GM23338 (cell line): ENCODE measurements around the gene CHCHD6. TPM values are rescaled to one million over a fixed set of nuclear protein-coding genes. Genes with fewer than 3 reads are reported as not detected.

ENCODE experiments used
- ATAC-seq: fragments of 200-7000 bp; cut with Tn5 transposase; 3 replicates; pipeline ENCODE4 v1.9.1; 2020
- DNase-seq: peaks from one replicate; pipeline ENCODE4 v3.0.0-alpha.2; 2015; ENCODE audit warnings: low spot score
- H2AFZ ChIP-seq: fragments of 200-600 bp; sonication (generic); 2 replicates; pipeline ENCODE4 v1.8.0; 2016; ENCODE audit warnings: antibody characterized with exemption, mild to moderate bottlenecking, moderate library complexity
- H3F3A ChIP-seq: fragments of 200-600 bp; sonication (generic); replicated peaks from 2 replicates; pipeline ENCODE4 v1.8.0; 2017; ENCODE audit warnings: antibody characterized with exemption, mixed run types, low read depth
- H3K27ac ChIP-seq: fragments of 200-600 bp; sonication (generic); 2 replicates; pipeline ENCODE4 v1.6.1; 2016; ENCODE audit warnings: low read depth
- H3K27me3 ChIP-seq: fragments of 200-600 bp; sonication (generic); 2 replicates; pipeline ENCODE4 v1.8.0; 2016; ENCODE audit warnings: mild to moderate bottlenecking, mixed run types, moderate library complexity; ENCODE audit not compliant: insufficient read depth
- H3K36me3 ChIP-seq: fragments of 200-600 bp; sonication (generic); 2 replicates; pipeline ENCODE4 v1.8.0; 2016; ENCODE audit warnings: mild to moderate bottlenecking; ENCODE audit not compliant: insufficient read depth
- H3K4me1 ChIP-seq: fragments of 200-600 bp; sonication (generic); 2 replicates; pipeline ENCODE4 v1.8.0; 2016; ENCODE audit warnings: mild to moderate bottlenecking, moderate library complexity; ENCODE audit not compliant: insufficient read depth
- H3K4me2 ChIP-seq: fragments of 200-600 bp; sonication (generic); 2 replicates; pipeline ENCODE4 v1.7.1; 2017; ENCODE audit warnings: mixed run types
- H3K4me3 ChIP-seq: fragments of 200-600 bp; sonication (generic); 2 replicates; pipeline ENCODE4 v1.6.1; 2016; ENCODE audit warnings: mixed run types
- H3K79me2 ChIP-seq: fragments of 200-600 bp; sonication (generic); replicated peaks from 2 replicates; pipeline ENCODE4 v1.8.0; 2017; ENCODE audit warnings: mild to moderate bottlenecking; ENCODE audit not compliant: insufficient read depth
- H3K9me2 ChIP-seq: fragments of 200-600 bp; sonication (generic); 2 replicates; pipeline ENCODE4 v1.8.0; 2017; ENCODE audit not compliant: insufficient read depth
- H4K20me1 ChIP-seq: fragments of 200-600 bp; sonication (generic); replicated peaks from 2 replicates; pipeline ENCODE4 v1.8.0; 2017; ENCODE audit warnings: mild to moderate bottlenecking; ENCODE audit not compliant: insufficient read depth
- H3K27ac Mint-ChIP-seq: 2 replicates; pipeline ENCODE4 v1.8.0; 2020; ENCODE audit warnings: inconsistent platforms, mild to moderate bottlenecking, moderate library complexity, mixed read lengths
- H3K27me3 Mint-ChIP-seq: 3 replicates; pipeline ENCODE4 v1.8.0; 2022; ENCODE audit warnings: low read depth, mild to moderate bottlenecking, moderate library complexity, mixed read lengths, inconsistent platforms; ENCODE audit not compliant: insufficient read depth, poor library complexity
- H3K36me3 Mint-ChIP-seq: 3 replicates; pipeline ENCODE4 v1.8.0; 2021; ENCODE audit warnings: low read depth, mild to moderate bottlenecking, inconsistent platforms, moderate library complexity, mixed read lengths
- H3K4me1 Mint-ChIP-seq: 3 replicates; pipeline ENCODE4 v1.8.0; 2020; ENCODE audit warnings: mild to moderate bottlenecking, inconsistent platforms, mixed read lengths
- H3K4me3 Mint-ChIP-seq: 3 replicates; pipeline ENCODE4 v1.8.0; 2021; ENCODE audit warnings: moderate library complexity, mild to moderate bottlenecking, inconsistent platforms, mixed read lengths
- H3K9me3 Mint-ChIP-seq: 3 replicates; pipeline ENCODE4 v1.8.0; 2020; ENCODE audit warnings: moderate library complexity, mild to moderate bottlenecking, inconsistent platforms, mixed read lengths
- CREB1 ChIP-seq: fragments of 250-450 bp; sonication (Bioruptor Pico); IDR thresholded peaks from 2 replicates; pipeline ENCODE4 v1.5.0; 2020; ENCODE audit warnings: low read depth, mild to moderate bottlenecking, moderate library complexity
- CTCF ChIP-seq, 2 experiments: fragments of 200-600 bp in 1 of 2; sonication (generic) in 1 of 2; conservative IDR thresholded peaks; 2 replicates each; pipeline versions ENCODE4 v1.5.1 to v1.6.1; 2016 to 2017; ENCODE audit warnings: antibody characterized with exemption in 2 of 2, low read depth in 2 of 2, mild to moderate bottlenecking in 2 of 2, moderate library complexity in 1 of 2
- ETS1 ChIP-seq: IDR thresholded peaks from 2 replicates; pipeline ENCODE4 v1.6.1; 2016; ENCODE audit warnings: antibody characterized with exemption
- EZH2 ChIP-seq: fragments of 200-600 bp; sonication (generic); IDR thresholded peaks from one replicate; pipeline ENCODE4 v1.8.0; 2017; ENCODE audit warnings: antibody characterized with exemption, mild to moderate bottlenecking, low read depth; ENCODE audit not compliant: unreplicated experiment
- EZH2phosphoT487 ChIP-seq: fragments of 200-600 bp; sonication (generic); IDR thresholded peaks from one replicate; pipeline ENCODE4 v1.8.1; 2018; ENCODE audit warnings: antibody characterized with exemption; ENCODE audit not compliant: unreplicated experiment
- JUNB ChIP-seq: IDR thresholded peaks from one replicate; pipeline ENCODE4 v1.6.1; 2016; ENCODE audit warnings: antibody characterized with exemption; ENCODE audit not compliant: unreplicated experiment
- NANOG ChIP-seq: IDR thresholded peaks from 2 replicates; pipeline ENCODE4 v1.6.1; 2016; ENCODE audit warnings: antibody characterized with exemption, borderline replicate concordance
- POLR2AphosphoS5 ChIP-seq: IDR thresholded peaks from 2 replicates; pipeline ENCODE4 v1.6.1; 2016; ENCODE audit warnings: antibody characterized with exemption, low read depth
- STAT1 ChIP-seq: IDR thresholded peaks from one replicate; pipeline ENCODE4 v1.6.1; 2016; ENCODE audit warnings: antibody characterized with exemption; ENCODE audit not compliant: unreplicated experiment
- ZNF114 ChIP-seq: fragments of 250-450 bp; sonication (Bioruptor Pico); IDR thresholded peaks from 2 replicates; pipeline ENCODE4 v1.5.0; 2020; ENCODE audit warnings: mild to moderate bottlenecking, moderate library complexity
- ZNF331 ChIP-seq: fragments of 250-450 bp; sonication (Bioruptor Pico); IDR thresholded peaks from 2 replicates; pipeline ENCODE4 v1.5.0; 2020; ENCODE audit warnings: low read depth, mild to moderate bottlenecking, moderate library complexity
- ZNF462 ChIP-seq: fragments of 250-450 bp; sonication (Bioruptor Pico); IDR thresholded peaks from 2 replicates; pipeline ENCODE4 v1.5.0; 2020; ENCODE audit warnings: mild to moderate bottlenecking, moderate library complexity
- polyA plus RNA-seq: library from polyadenylated mRNA; unstranded; fragments of >200 nt; fragmentation: Nextera tagmentation; extraction: Ambion mirVana; gene quantifications from 2 replicates; pipeline ENCODE4 v1.2.1, GENCODE V29; 2016
- total RNA-seq: library from RNA; depleted of rRNA; stranded (reverse); fragments of >200 nt; shearing (Covaris generic); gene quantifications from 2 replicates; pipeline ENCODE4 v1.2.3, GENCODE V29; 2014
- TF ChIP-seq, protein P1 (sequence below): IDR thresholded peaks from one replicate; pipeline ENCODE4 v1.6.1; 2018; ENCODE audit warnings: antibody characterized with exemption; ENCODE audit not compliant: unreplicated experiment

The CHCHD6 gene
- total and polyA plus RNA-seq, 2 experiments from 2014 or later, result 28.8 to 43.0 TPM

DNA sequence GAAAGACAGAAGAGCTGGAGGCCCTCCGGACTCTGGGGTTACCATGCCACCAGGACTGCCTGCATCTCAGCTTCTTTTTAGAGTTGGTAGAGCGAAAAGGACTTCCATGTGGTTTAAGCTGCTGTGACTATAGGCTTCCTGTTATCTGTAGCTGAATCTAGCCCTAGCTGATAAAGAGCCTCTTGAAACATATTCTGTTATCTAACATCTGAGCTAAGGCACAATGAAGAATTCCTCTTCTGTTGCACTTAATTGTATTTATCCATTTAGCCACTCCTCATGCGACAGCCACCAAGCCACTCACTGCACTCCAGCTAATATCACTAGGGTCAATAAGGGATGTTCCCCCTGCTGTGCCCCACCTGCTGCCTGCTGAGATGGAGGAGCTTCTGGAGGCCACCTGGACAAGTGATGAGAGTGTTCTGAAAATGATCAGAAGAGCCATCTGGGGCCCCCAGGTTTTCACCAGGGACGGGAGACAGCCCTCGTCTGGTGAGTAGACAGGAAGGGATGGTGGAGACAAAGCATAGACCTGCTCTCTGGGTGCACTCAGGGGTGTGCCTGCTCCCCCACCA lies 184.2 kb downstream of the CHCHD6 start:
- H3K9me3 Mint-ChIP-seq, result no peaks in the 10 kb centered on the region

More for the DNA sequence above, 184.2 kb downstream of the CHCHD6 start:
- H3K4me1 ChIP-seq, result peaks cover 3% of the 10 kb centered on the region
- no peak overlapping the region for H3K4me2 ChIP-seq
- no peak overlapping the region for H3K4me3 Mint-ChIP-seq
- no peaks in the 10 kb centered on the region for H3K36me3 Mint-ChIP-seq
- H3F3A ChIP-seq, result no peaks in the 10 kb centered on the region
- no peaks in the 10 kb centered on the region; the same call in 1 of the 2 replicates for H4K20me1 ChIP-seq
- no peak overlapping the region; the same call in 1 of the 2 replicates for H3K27ac Mint-ChIP-seq
- H3K9me2 ChIP-seq, result no peaks in the 10 kb centered on the region
- no peak for TF ChIP-seq NANOG
- TF ChIP-seq, protein P1, sequence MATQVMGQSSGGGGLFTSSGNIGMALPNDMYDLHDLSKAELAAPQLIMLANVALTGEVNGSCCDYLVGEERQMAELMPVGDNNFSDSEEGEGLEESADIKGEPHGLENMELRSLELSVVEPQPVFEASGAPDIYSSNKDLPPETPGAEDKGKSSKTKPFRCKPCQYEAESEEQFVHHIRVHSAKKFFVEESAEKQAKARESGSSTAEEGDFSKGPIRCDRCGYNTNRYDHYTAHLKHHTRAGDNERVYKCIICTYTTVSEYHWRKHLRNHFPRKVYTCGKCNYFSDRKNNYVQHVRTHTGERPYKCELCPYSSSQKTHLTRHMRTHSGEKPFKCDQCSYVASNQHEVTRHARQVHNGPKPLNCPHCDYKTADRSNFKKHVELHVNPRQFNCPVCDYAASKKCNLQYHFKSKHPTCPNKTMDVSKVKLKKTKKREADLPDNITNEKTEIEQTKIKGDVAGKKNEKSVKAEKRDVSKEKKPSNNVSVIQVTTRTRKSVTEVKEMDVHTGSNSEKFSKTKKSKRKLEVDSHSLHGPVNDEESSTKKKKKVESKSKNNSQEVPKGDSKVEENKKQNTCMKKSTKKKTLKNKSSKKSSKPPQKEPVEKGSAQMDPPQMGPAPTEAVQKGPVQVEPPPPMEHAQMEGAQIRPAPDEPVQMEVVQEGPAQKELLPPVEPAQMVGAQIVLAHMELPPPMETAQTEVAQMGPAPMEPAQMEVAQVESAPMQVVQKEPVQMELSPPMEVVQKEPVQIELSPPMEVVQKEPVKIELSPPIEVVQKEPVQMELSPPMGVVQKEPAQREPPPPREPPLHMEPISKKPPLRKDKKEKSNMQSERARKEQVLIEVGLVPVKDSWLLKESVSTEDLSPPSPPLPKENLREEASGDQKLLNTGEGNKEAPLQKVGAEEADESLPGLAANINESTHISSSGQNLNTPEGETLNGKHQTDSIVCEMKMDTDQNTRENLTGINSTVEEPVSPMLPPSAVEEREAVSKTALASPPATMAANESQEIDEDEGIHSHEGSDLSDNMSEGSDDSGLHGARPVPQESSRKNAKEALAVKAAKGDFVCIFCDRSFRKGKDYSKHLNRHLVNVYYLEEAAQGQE, result no peak
- no peak for TF ChIP-seq ETS1
- no peak for TF ChIP-seq EZH2
- no peak for TF ChIP-seq POLR2AphosphoS5
- TF ChIP-seq STAT1, result no peak
- TF ChIP-seq JUNB, result no peak
- TF ChIP-seq ZNF114 (CRISPR knock-in tag), result no peak
- TF ChIP-seq ZNF331 (CRISPR knock-in tag), result no peak
- no peak for TF ChIP-seq ZNF462 (CRISPR knock-in tag)
- TF ChIP-seq EZH2phosphoT487, result no peak
- TF ChIP-seq CREB1 (CRISPR knock-in tag), result no peak
- no peak for TF ChIP-seq CTCF (conservative IDR thresholded peaks at IDR 0.05; ENCODE audit: low read depth in 2 of 2)
- no peaks in the 10 kb centered on the region for H3K79me2 ChIP-seq
- no peak overlapping the region for H3K4me3 ChIP-seq
- H3K27ac ChIP-seq, result no peak overlapping the region
- no peak overlapping the region for H2AFZ ChIP-seq
- no peak for ATAC-seq
- no peak for DNase-seq
- peaks cover 7% of the 10 kb centered on the region for H3K4me1 Mint-ChIP-seq
- peaks cover 6% of the 10 kb centered on the region for H3K27me3 Mint-ChIP-seq
- no peaks in the 10 kb centered on the region for H3K36me3 ChIP-seq
- no peaks in the 10 kb centered on the region for H3K27me3 ChIP-seq
